Midbrain (tissue), 1 donor: ENCODE measurements around the gene PEAK3.
A peak's percentile ranks its signal among the peaks of the same experiment; 100 is the strongest.
"Not testable (repeated sequence)": the region's sequence is repeated elsewhere in the genome, so short reads cannot be mapped to it uniquely, and the experiment has no call there.

ENCODE experiments used
- DNase-seq: peaks from one replicate; lab custom pipeline; 2025; lab: John Stamatoyannopoulos, UW

The PEAK3 gene

GRCh38 chr19:2288818-2289713 is 7.1 kb upstream of the PEAK3 start:
- no peak for DNase-seq

GRCh38 chr19:2288338-2288817 is 6.4 kb upstream of the PEAK3 start:
- no peak for DNase-seq

GRCh38 chr19:2287585-2288337 is 5.8 kb upstream of the PEAK3 start:
- no peak for DNase-seq

GRCh38 chr19:2286402-2287140 is 4.6 kb upstream of the PEAK3 start:
- DNase-seq, result no peak

- DNase-seq, result no peak
These were observed 2.0 kb upstream of the PEAK3 start for GRCh38 chr19:2283835-2284507.

GRCh38 chr19:2282862-2283237 is 875 bp upstream of the PEAK3 start:
- DNase-seq, result no peak

GRCh38 chr19:2281265-2282061 is 512 bp downstream of the PEAK3 start:
- DNase-seq, result not testable (repeated sequence)

- DNase-seq, result no peak
These were observed 1.2 kb downstream of the PEAK3 start for GRCh38 chr19:2280633-2281264.

- no peak for DNase-seq
These were observed 3.4 kb downstream of the PEAK3 start for GRCh38 chr19:2278459-2279158.

GRCh38 chr19:2277138-2277537 is 4.8 kb downstream of the PEAK3 start:
- DNase-seq, result no peak

GRCh38 chr19:2276429-2276986 is 5.5 kb downstream of the PEAK3 start:
- DNase-seq, result no peak

GRCh38 chr19:2275588-2276428 is 6.2 kb downstream of the PEAK3 start:
- DNase-seq, result no peak

- DNase-seq, result peak; percentile 74
These were observed 6.9 kb downstream of the PEAK3 start for GRCh38 chr19:2274931-2275535.

GRCh38 chr19:2274185-2274711 is 7.7 kb downstream of the PEAK3 start:
- no peak for DNase-seq

GRCh38 chr19:2273356-2274184 is 8.4 kb downstream of the PEAK3 start:
- peak; percentile 68 for DNase-seq

GRCh38 chr19:2271234-2272103 is 10.5 kb downstream of the PEAK3 start:
- no peak for DNase-seq
